ENCODE measurements around the gene MBNL1.

DNA sequence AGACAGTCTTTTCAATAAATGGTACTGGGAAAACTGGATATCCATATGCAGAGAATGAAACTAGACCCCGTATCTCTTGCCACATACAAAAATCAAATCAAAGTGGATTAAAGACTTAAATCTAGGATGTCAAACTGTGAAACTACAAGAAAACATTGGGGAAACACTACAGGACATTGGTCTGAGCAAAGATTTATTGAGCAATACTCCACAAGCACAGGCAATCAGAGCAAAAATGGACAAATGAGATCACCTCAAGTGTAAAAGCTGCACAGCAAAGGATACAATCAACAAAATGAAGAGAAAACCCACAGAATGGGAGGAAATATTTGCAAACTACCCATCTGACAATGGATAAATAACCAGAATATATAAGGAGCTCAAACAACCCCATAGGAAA is 38.4 kb upstream of the MBNL1 start:
- no peak for TF ChIP-seq ARNTL (CRISPR knock-in tag; IDR thresholded peaks at IDR 0.05; ENCODE audit: borderline replicate concordance, low read depth)
- TF ChIP-seq, protein P1, sequence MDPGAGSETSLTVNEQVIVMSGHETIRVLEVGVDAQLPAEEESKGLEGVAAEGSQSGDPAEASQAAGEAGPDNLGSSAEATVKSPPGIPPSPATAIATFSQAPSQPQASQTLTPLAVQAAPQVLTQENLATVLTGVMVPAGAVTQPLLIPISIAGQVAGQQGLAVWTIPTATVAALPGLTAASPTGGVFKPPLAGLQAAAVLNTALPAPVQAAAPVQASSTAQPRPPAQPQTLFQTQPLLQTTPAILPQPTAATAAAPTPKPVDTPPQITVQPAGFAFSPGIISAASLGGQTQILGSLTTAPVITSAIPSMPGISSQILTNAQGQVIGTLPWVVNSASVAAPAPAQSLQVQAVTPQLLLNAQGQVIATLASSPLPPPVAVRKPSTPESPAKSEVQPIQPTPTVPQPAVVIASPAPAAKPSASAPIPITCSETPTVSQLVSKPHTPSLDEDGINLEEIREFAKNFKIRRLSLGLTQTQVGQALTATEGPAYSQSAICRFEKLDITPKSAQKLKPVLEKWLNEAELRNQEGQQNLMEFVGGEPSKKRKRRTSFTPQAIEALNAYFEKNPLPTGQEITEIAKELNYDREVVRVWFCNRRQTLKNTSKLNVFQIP (CRISPR knock-in tag; IDR thresholded peaks at IDR 0.05; ENCODE audit: borderline replicate concordance, low read depth) = no peak
- TF ChIP-seq RARB (CRISPR knock-in tag; IDR thresholded peaks at IDR 0.05) = no peak
- no peak for TF ChIP-seq PPARA (CRISPR knock-in tag; IDR thresholded peaks at IDR 0.05; ENCODE audit: borderline replicate concordance)
- no peak for TF ChIP-seq ISL1 (CRISPR knock-in tag; IDR thresholded peaks at IDR 0.05)
- no peak for TF ChIP-seq OSR1 (CRISPR knock-in tag; IDR thresholded peaks at IDR 0.05)
- TF ChIP-seq ZNF565 (CRISPR knock-in tag; conservative IDR thresholded peaks at IDR 0.05; ENCODE audit: low read depth) = no peak
- no peak for TF ChIP-seq ESRRG (CRISPR knock-in tag; IDR thresholded peaks at IDR 0.05)
- no peak for TF ChIP-seq TOX (CRISPR knock-in tag; IDR thresholded peaks at IDR 0.05; ENCODE audit: borderline replicate concordance)
- TF ChIP-seq, protein P2, sequence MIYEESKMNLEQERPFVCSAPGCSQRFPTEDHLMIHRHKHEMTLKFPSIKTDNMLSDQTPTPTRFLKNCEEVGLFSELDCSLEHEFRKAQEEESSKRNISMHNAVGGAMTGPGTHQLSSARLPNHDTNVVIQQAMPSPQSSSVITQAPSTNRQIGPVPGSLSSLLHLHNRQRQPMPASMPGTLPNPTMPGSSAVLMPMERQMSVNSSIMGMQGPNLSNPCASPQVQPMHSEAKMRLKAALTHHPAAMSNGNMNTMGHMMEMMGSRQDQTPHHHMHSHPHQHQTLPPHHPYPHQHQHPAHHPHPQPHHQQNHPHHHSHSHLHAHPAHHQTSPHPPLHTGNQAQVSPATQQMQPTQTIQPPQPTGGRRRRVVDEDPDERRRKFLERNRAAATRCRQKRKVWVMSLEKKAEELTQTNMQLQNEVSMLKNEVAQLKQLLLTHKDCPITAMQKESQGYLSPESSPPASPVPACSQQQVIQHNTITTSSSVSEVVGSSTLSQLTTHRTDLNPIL (CRISPR knock-in tag; IDR thresholded peaks at IDR 0.05; ENCODE audit: low read depth) = no peak
- TF ChIP-seq TCF4 (CRISPR knock-in tag; IDR thresholded peaks at IDR 0.05; ENCODE audit: borderline replicate concordance) = no peak
- TF ChIP-seq, protein P3, sequence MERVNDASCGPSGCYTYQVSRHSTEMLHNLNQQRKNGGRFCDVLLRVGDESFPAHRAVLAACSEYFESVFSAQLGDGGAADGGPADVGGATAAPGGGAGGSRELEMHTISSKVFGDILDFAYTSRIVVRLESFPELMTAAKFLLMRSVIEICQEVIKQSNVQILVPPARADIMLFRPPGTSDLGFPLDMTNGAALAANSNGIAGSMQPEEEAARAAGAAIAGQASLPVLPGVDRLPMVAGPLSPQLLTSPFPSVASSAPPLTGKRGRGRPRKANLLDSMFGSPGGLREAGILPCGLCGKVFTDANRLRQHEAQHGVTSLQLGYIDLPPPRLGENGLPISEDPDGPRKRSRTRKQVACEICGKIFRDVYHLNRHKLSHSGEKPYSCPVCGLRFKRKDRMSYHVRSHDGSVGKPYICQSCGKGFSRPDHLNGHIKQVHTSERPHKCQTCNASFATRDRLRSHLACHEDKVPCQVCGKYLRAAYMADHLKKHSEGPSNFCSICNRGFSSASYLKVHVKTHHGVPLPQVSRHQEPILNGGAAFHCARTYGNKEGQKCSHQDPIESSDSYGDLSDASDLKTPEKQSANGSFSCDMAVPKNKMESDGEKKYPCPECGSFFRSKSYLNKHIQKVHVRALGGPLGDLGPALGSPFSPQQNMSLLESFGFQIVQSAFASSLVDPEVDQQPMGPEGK (CRISPR knock-in tag; IDR thresholded peaks at IDR 0.05; ENCODE audit: borderline replicate concordance) = no peak
